Astrocyte (in vitro differentiated cells and primary cell): ENCODE results near the gene TRPM3. TPM values are rescaled to one million over a fixed set of nuclear protein-coding genes. Genes with fewer than 3 reads are reported as not detected.
A peak's percentile ranks its signal among the peaks of the same experiment; 100 is the strongest.

Experiments
- DNase-seq: peaks from one replicate; pipeline ENCODE4 v3.0.0-alpha.2; 2010; ENCODE audit warnings: low read depth
- FAIRE-seq: peaks from 2 replicates; lab custom pipeline; 2011; peaks lifted over from hg19 to GRCh38; lab: Jason Lieb, UNC
- H2AFZ ChIP-seq: 2 replicates; pipeline ENCODE4 v1.6.0; 2012; ENCODE audit warnings: low read depth, low read length, inconsistent platforms
- H3K27ac ChIP-seq: 2 replicates; pipeline ENCODE4 v1.5.1; 2011; ENCODE audit warnings: low read depth, low read length, inconsistent platforms
- H3K27me3 ChIP-seq: 2 replicates; pipeline ENCODE4 v1.6.0; 2011; ENCODE audit warnings: low read length, inconsistent platforms; ENCODE audit not compliant: insufficient read depth
- H3K36me3 ChIP-seq: 2 replicates; pipeline ENCODE4 v1.5.1; 2011; ENCODE audit warnings: low read length, inconsistent platforms; ENCODE audit not compliant: insufficient read depth
- H3K4me1 ChIP-seq: 2 replicates; pipeline ENCODE4 v1.5.1; 2011; ENCODE audit warnings: low read length, inconsistent platforms; ENCODE audit not compliant: insufficient read depth
- H3K4me2 ChIP-seq: 2 replicates; pipeline ENCODE4 v1.6.0; 2012; ENCODE audit warnings: low read length, inconsistent platforms
- H3K4me3 ChIP-seq: 2 replicates; pipeline ENCODE4 v1.5.1; 2011; ENCODE audit warnings: low read depth, mild to moderate bottlenecking, low read length, inconsistent platforms; ENCODE audit not compliant: insufficient read depth
- H3K79me2 ChIP-seq: 2 replicates; pipeline ENCODE4 v1.6.0; 2012; ENCODE audit warnings: mild to moderate bottlenecking, low read length, inconsistent platforms; ENCODE audit not compliant: insufficient read depth
- H3K9ac ChIP-seq: 2 replicates; pipeline ENCODE4 v1.6.0; 2012; ENCODE audit warnings: mild to moderate bottlenecking, low read length, inconsistent platforms
- H3K9me3 ChIP-seq: 2 replicates; pipeline ENCODE4 v1.5.1; 2012; ENCODE audit warnings: low read depth, mild to moderate bottlenecking, low read length, inconsistent platforms; ENCODE audit not compliant: insufficient read depth
- H4K20me1 ChIP-seq: 2 replicates; pipeline ENCODE4 v1.6.0; 2012; ENCODE audit warnings: low read length, inconsistent platforms; ENCODE audit not compliant: insufficient read depth
- H3K27ac Mint-ChIP-seq: one replicate; pipeline ENCODE4 v1.8.0; 2021; ENCODE audit warnings: mild to moderate bottlenecking, mixed read lengths; ENCODE audit not compliant: unreplicated experiment
- H3K27me3 Mint-ChIP-seq: one replicate; pipeline ENCODE4 v1.8.0; 2021; ENCODE audit warnings: low read depth, mixed read lengths; ENCODE audit not compliant: unreplicated experiment
- H3K36me3 Mint-ChIP-seq: one replicate; pipeline ENCODE4 v1.8.0; 2021; ENCODE audit warnings: low read depth, mixed read lengths; ENCODE audit not compliant: unreplicated experiment
- H3K4me1 Mint-ChIP-seq: one replicate; pipeline ENCODE4 v1.8.0; 2021; ENCODE audit warnings: low read depth, mixed read lengths; ENCODE audit not compliant: unreplicated experiment
- H3K4me3 Mint-ChIP-seq: one replicate; pipeline ENCODE4 v1.8.0; 2021; ENCODE audit warnings: mild to moderate bottlenecking, moderate library complexity, mixed read lengths; ENCODE audit not compliant: unreplicated experiment
- H3K9me3 Mint-ChIP-seq: one replicate; pipeline ENCODE4 v1.8.0; 2021; ENCODE audit warnings: mild to moderate bottlenecking, mixed read lengths; ENCODE audit not compliant: unreplicated experiment
- EZH2 ChIP-seq: IDR thresholded peaks from 2 replicates; pipeline ENCODE4 v1.6.1; 2012; ENCODE audit warnings: mild to moderate bottlenecking, low read length, inconsistent platforms; ENCODE audit not compliant: insufficient read depth
- total RNA-seq: library from RNA; stranded (reverse); gene quantifications from 2 replicates; pipeline ENCODE4 v1.2.1, GENCODE V29; 2021
- TF ChIP-seq, protein P1 (sequence below): IDR thresholded peaks from 2 replicates; pipeline ENCODE4 v1.5.1; 2011; ENCODE audit warnings: low read depth, mild to moderate bottlenecking, inconsistent platforms, low read length, moderate library complexity; ENCODE audit not compliant: insufficient read depth

The TRPM3 gene
- total RNA-seq, 1 donor from 2014 or later: 0.14 TPM

DNA sequence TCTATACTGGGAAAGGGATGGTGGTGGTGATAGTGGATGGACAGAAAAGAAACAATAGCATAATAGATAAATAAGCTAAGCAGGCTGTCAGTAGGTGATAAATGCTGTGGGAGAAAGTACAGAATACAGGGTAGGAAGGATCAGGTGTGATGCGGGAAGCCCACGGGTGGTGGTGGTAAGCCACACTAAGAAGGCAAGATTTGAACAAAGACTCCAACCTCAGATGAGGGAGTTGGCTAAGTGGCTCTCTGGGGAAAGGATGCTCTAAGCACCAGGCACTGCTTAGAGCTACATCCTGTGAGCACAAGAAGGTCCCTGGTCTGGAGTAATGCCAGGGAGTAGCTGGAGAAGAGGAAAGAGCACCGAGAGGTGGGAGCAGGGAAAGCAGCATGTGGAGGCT is 555.4 kb downstream of the TRPM3 start:
- H4K20me1 ChIP-seq: no peaks in the 10 kb centered on the region
- FAIRE-seq (no peak), DNase-seq (no peak)
- no peak overlapping the region for H3K4me3 Mint-ChIP-seq
- H3K9me3 ChIP-seq: no peaks in the 10 kb centered on the region
- H3K9me3 Mint-ChIP-seq: no peaks in the 10 kb centered on the region
- H3K27ac Mint-ChIP-seq: no peak overlapping the region
- no peaks in the 10 kb centered on the region for H3K27me3 Mint-ChIP-seq
- no peaks in the 10 kb centered on the region for H3K36me3 Mint-ChIP-seq
- H3K4me1 Mint-ChIP-seq: peaks cover 17% of the 10 kb centered on the region
- H3K4me2 ChIP-seq: no peak overlapping the region
- H3K36me3 ChIP-seq: no peaks in the 10 kb centered on the region
- no peak overlapping the region for H3K9ac ChIP-seq
- H3K4me1 ChIP-seq: peaks cover 14% of the 10 kb centered on the region
- no peaks in the 10 kb centered on the region for H3K27me3 ChIP-seq
- TF ChIP-seq, protein P1, sequence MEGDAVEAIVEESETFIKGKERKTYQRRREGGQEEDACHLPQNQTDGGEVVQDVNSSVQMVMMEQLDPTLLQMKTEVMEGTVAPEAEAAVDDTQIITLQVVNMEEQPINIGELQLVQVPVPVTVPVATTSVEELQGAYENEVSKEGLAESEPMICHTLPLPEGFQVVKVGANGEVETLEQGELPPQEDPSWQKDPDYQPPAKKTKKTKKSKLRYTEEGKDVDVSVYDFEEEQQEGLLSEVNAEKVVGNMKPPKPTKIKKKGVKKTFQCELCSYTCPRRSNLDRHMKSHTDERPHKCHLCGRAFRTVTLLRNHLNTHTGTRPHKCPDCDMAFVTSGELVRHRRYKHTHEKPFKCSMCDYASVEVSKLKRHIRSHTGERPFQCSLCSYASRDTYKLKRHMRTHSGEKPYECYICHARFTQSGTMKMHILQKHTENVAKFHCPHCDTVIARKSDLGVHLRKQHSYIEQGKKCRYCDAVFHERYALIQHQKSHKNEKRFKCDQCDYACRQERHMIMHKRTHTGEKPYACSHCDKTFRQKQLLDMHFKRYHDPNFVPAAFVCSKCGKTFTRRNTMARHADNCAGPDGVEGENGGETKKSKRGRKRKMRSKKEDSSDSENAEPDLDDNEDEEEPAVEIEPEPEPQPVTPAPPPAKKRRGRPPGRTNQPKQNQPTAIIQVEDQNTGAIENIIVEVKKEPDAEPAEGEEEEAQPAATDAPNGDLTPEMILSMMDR: no peak
- no peak for TF ChIP-seq EZH2
- no peak overlapping the region for H3K4me3 ChIP-seq
- no peaks in the 10 kb centered on the region for H3K79me2 ChIP-seq
- no peak overlapping the region for H2AFZ ChIP-seq
- H3K27ac ChIP-seq: no peak overlapping the region

- Histone ChIP-seq H3K4me2 (no peak overlapping the region), H3K4me3 (no peak overlapping the region), H3K9ac (peak overlapping the region; percentile 14), H3K27me3 (no peaks in the 10 kb centered on the region), H3K79me2 (no peaks in the 10 kb centered on the region), H2AFZ (no peak overlapping the region), H3K4me1 (peaks cover 14% of the 10 kb centered on the region), H4K20me1 (no peaks in the 10 kb centered on the region), H3K9me3 (no peaks in the 10 kb centered on the region), H3K36me3 (no peaks in the 10 kb centered on the region), H3K27ac (peak overlapping the region; percentile 53)
- Mint-ChIP-seq H3K27ac (peak overlapping the region; percentile 89), H3K4me1 (peaks cover 17% of the 10 kb centered on the region), H3K4me3 (no peak overlapping the region), H3K36me3 (no peaks in the 10 kb centered on the region), H3K9me3 (no peaks in the 10 kb centered on the region), H3K27me3 (no peaks in the 10 kb centered on the region)
- FAIRE-seq (no peak), DNase-seq (no peak)
- TF ChIP-seq EZH2: no peak
- TF ChIP-seq, protein P1: no peak
These were observed 556.7 kb downstream of the TRPM3 start for GRCh38 chr9:70564468-70565335.
